ENCODE results near the gene CALM3. TPM values are rescaled to one million over a fixed set of nuclear protein-coding genes. Genes with fewer than 3 reads are reported as not detected.
A peak's percentile ranks its signal among the peaks of the same experiment; 100 is the strongest.

The CALM3 gene
- polyA plus RNA-seq, 1 donor: 401 TPM

DNA sequence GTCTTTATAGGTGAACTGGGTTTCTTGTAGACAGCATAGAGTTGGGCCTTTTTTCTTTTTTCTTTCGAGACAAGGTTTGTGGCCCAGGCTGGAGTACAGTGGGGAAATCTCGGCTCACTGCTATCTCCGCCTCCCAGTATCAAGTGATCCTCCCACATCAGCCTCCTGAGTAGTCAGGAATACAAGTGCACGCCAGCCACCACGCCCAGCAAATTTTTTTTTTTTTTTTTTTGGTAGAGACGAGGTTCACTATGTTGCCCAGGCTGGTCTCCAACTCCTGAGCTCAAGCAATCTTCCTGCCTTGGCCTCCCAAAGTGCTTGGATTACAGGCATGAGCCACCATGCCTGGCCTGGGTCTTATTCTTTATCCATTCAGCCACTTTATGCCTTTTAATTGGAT lies 5.1 kb upstream of the CALM3 start:
- WGBS (ENCODE audit: insufficient coverage, low lambda C conversion rate): no CpG with 5 or more reads among the region's 6 CpGs
- Histone ChIP-seq H3K27me3 (ENCODE audit: control insufficient read depth, insufficient read depth, low read length) (no peaks in the 10 kb centered on the region), H3K4me3 (ENCODE audit: low read length) (no peak overlapping the region), H3K4me1 (ENCODE audit: control insufficient read depth, insufficient read depth, low read length) (peaks cover 5% of the 10 kb centered on the region), H3K9me3 (ENCODE audit: control insufficient read depth, low read depth, low read length) (peaks cover 3% of the 10 kb centered on the region), H3K36me3 (ENCODE audit: control insufficient read depth, insufficient read depth, low read length) (no peaks in the 10 kb centered on the region), H3K27ac (ENCODE audit: low read length) (no peak overlapping the region)
- DNase-seq: no peak

- H3K4me1 ChIP-seq (ENCODE audit: control insufficient read depth, insufficient read depth, low read length): peaks cover 7% of the 10 kb centered on the region
- H3K4me3 ChIP-seq (ENCODE audit: low read length): no peak overlapping the region
- no peak for DNase-seq
- no peaks in the 10 kb centered on the region for H3K36me3 ChIP-seq (ENCODE audit: control insufficient read depth, insufficient read depth, low read length)
- WGBS (ENCODE audit: insufficient coverage, low lambda C conversion rate): 91% methylated on average over 4 of the region's 4 CpGs
- H3K27ac ChIP-seq (ENCODE audit: low read length): no peak overlapping the region
- no peaks in the 10 kb centered on the region for H3K27me3 ChIP-seq (ENCODE audit: control insufficient read depth, insufficient read depth, low read length)
- H3K9me3 ChIP-seq (ENCODE audit: control insufficient read depth, low read depth, low read length): peaks cover 3% of the 10 kb centered on the region
Measured at GRCh38 chr19:46598372-46598917, 2.7 kb upstream of the CALM3 start.

DNA sequence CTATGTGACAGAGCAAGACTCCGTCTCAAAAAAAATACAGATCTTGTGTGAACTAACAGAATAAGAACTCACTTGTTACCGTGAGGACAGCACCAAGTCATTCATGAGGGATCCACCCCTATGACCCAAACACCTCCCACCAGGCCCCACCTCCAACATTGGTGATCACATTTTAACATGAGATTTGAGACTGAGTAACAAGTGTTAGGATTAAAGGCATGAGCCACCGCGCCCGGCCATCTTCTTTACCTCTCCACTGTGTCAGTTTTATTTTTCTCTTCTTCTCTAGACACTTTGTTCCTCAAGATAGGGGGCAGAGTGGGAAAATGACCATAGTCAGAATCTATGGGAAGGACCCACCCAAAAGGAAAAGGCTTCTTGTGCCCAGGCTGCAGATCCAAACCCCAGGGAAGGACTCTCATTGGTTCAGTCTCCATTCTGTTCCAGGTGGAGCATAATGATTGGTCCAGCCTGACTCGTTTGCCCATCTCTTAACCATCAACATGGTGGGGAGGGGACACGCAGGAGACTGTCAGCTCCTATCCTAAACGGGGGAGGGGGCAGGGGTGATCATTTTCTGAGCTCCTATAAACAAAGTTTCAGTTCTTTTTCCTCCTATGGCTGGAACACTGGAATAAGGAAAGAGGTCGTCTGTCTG lies 1.3 kb upstream of the CALM3 start:
- peaks cover 21% of the 10 kb centered on the region for H3K4me1 ChIP-seq (ENCODE audit: control insufficient read depth, insufficient read depth, low read length)
- H3K27me3 ChIP-seq (ENCODE audit: control insufficient read depth, insufficient read depth, low read length): no peaks in the 10 kb centered on the region
- DNase-seq: no peak
- peak overlapping the region; percentile 99 for H3K27ac ChIP-seq (ENCODE audit: low read length)
- WGBS (ENCODE audit: insufficient coverage, low lambda C conversion rate): no CpG with 5 or more reads among the region's 9 CpGs
- peaks cover under 1% of the 10 kb centered on the region for H3K36me3 ChIP-seq (ENCODE audit: control insufficient read depth, insufficient read depth, low read length)
- H3K4me3 ChIP-seq (ENCODE audit: low read length): peak overlapping the region; percentile 73
- H3K9me3 ChIP-seq (ENCODE audit: control insufficient read depth, low read depth, low read length): peaks cover 3% of the 10 kb centered on the region

DNA sequence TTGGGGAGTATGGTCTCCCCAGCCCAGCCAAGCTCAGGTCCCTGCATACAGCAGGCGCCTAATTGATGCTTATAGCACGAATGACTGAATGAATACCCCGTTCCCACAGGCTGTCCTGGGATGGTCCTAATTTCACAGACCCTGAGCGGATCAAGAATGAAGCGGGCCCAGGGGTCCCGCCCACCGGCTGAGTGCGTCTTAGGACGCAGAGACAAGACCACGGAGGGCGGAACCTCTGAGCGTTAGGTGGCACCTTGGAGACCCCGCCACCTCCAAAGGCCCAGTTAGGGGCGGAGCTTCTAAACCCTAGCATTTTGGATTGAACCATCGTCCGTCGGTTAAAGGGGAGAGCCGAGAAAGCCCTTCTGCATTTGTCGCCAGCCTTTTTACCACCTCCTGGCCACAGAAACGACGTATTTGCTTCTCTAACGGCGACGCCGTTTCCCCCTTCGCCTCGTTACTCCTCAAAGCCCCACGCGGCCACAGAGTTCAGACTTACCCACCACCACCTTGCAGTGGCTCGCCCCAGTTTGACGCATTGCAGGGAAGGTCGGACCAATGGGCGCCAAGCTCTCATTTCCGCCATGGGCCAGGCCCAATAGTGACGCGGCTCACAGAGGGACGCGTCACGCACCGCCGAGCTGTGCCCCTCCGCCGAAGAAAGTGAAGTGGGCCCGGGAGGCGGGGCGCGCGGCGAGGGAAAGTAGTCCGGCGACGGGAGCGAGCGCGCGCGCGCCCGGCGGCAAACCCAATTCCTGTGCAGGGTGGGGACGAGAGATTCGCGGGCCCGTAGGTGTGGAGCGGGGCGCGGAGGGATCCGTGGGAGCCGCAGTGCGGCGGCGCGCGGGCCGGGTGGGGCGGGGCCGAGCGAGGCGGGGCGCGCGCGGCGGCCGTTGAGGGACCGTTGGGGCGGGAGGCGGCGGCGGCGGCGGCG lies 479 bp upstream of the CALM3 start:
- Histone ChIP-seq H3K27me3 (ENCODE audit: control insufficient read depth, insufficient read depth, low read length) (no peaks in the 10 kb centered on the region), H3K36me3 (ENCODE audit: control insufficient read depth, insufficient read depth, low read length) (peaks cover 8% of the 10 kb centered on the region), H3K4me1 (ENCODE audit: control insufficient read depth, insufficient read depth, low read length) (peaks cover 27% of the 10 kb centered on the region), H3K27ac (ENCODE audit: low read length) (peak overlapping the region; percentile 99), H3K9me3 (ENCODE audit: control insufficient read depth, low read depth, low read length) (peaks cover 3% of the 10 kb centered on the region), H3K4me3 (ENCODE audit: low read length) (peak overlapping the region; percentile 98)
- peak; percentile 98 to 100 for DNase-seq
- WGBS (ENCODE audit: insufficient coverage, low lambda C conversion rate): 0% methylated on average over 3 of the region's 93 CpGs

GRCh38 chr19:46602392-46603194 lies 1.5 kb downstream of the CALM3 start:
- peaks cover 35% of the 10 kb centered on the region for H3K4me1 ChIP-seq (ENCODE audit: control insufficient read depth, insufficient read depth, low read length)
- WGBS (ENCODE audit: insufficient coverage, low lambda C conversion rate): no CpG with 5 or more reads among the region's 23 CpGs
- no peaks in the 10 kb centered on the region for H3K27me3 ChIP-seq (ENCODE audit: control insufficient read depth, insufficient read depth, low read length)
- peak overlapping the region; percentile 93 for H3K27ac ChIP-seq (ENCODE audit: low read length)
- peak overlapping the region; percentile 98 for H3K4me3 ChIP-seq (ENCODE audit: low read length)
- H3K36me3 ChIP-seq (ENCODE audit: control insufficient read depth, insufficient read depth, low read length): peaks cover 28% of the 10 kb centered on the region
- DNase-seq: peak in 1 of 2 donors; percentile 55
- peaks cover 3% of the 10 kb centered on the region for H3K9me3 ChIP-seq (ENCODE audit: control insufficient read depth, low read depth, low read length)

GRCh38 chr19:46603195-46603637 lies 2.1 kb downstream of the CALM3 start:
- H3K27me3 ChIP-seq (ENCODE audit: control insufficient read depth, insufficient read depth, low read length): no peaks in the 10 kb centered on the region
- no CpG with 5 or more reads among the region's 2 CpGs for WGBS (ENCODE audit: insufficient coverage, low lambda C conversion rate)

DNA sequence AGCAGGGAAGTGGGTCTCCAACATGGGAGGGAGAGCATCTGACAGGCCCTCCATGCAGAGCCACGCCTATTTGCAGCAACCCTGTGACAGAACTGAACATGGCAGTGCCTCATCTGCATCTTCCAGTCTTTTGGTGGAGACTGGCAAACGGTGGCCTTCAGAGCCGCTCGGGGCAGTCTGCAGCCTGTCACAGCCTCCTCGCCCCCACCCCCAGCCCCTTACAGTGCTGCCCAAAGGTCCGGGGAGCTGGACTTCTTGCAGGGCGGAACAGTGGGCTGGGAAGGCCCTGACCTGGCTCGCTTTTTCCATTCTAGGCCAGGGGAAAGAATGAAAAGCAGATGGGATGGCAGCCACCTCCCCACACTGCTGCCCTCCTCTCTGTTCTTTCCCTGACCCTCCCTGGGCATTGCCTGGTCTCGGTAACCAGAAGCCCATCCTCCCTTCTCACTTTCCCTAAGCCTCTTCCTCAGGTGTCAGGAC lies 2.7 kb downstream of the CALM3 start:
- Histone ChIP-seq H3K9me3 (ENCODE audit: control insufficient read depth, low read depth, low read length) (no peaks in the 10 kb centered on the region), H3K27me3 (ENCODE audit: control insufficient read depth, insufficient read depth, low read length) (no peaks in the 10 kb centered on the region), H3K27ac (ENCODE audit: low read length) (peak overlapping the region; percentile 93), H3K4me3 (ENCODE audit: low read length) (peak overlapping the region; percentile 98), H3K4me1 (ENCODE audit: control insufficient read depth, insufficient read depth, low read length) (peaks cover 35% of the 10 kb centered on the region), H3K36me3 (ENCODE audit: control insufficient read depth, insufficient read depth, low read length) (peaks cover 39% of the 10 kb centered on the region)
- DNase-seq: no peak
- no CpG with 5 or more reads among the region's 9 CpGs for WGBS (ENCODE audit: insufficient coverage, low lambda C conversion rate)

More at GRCh38 chr19:46603195-46603637, 2.1 kb downstream of the CALM3 start:
- peak; percentile 93 to 97 for DNase-seq
- peak overlapping the region; percentile 93 for H3K27ac ChIP-seq (ENCODE audit: low read length)
- H3K4me3 ChIP-seq (ENCODE audit: low read length): peak overlapping the region; percentile 98
- H3K9me3 ChIP-seq (ENCODE audit: control insufficient read depth, low read depth, low read length): no peaks in the 10 kb centered on the region
- peaks cover 34% of the 10 kb centered on the region for H3K36me3 ChIP-seq (ENCODE audit: control insufficient read depth, insufficient read depth, low read length)
- H3K4me1 ChIP-seq (ENCODE audit: control insufficient read depth, insufficient read depth, low read length): peaks cover 35% of the 10 kb centered on the region

GRCh38 chr19:46604781-46605355 lies 3.7 kb downstream of the CALM3 start:
- Histone ChIP-seq H3K36me3 (ENCODE audit: control insufficient read depth, insufficient read depth, low read length) (peaks cover 50% of the 10 kb centered on the region), H3K9me3 (ENCODE audit: control insufficient read depth, low read depth, low read length) (no peaks in the 10 kb centered on the region), H3K4me1 (ENCODE audit: control insufficient read depth, insufficient read depth, low read length) (peaks cover 35% of the 10 kb centered on the region), H3K4me3 (ENCODE audit: low read length) (no peak overlapping the region), H3K27ac (ENCODE audit: low read length) (no peak overlapping the region), H3K27me3 (ENCODE audit: control insufficient read depth, insufficient read depth, low read length) (no peaks in the 10 kb centered on the region)
- no CpG with 5 or more reads among the region's 13 CpGs for WGBS (ENCODE audit: insufficient coverage, low lambda C conversion rate)
- DNase-seq: no peak

GRCh38 chr19:46605356-46605821 lies 4.3 kb downstream of the CALM3 start:
- no CpG with 5 or more reads among the region's 16 CpGs for WGBS (ENCODE audit: insufficient coverage, low lambda C conversion rate)
- Histone ChIP-seq H3K27me3 (ENCODE audit: control insufficient read depth, insufficient read depth, low read length) (no peaks in the 10 kb centered on the region), H3K4me3 (ENCODE audit: low read length) (no peak overlapping the region), H3K9me3 (ENCODE audit: control insufficient read depth, low read depth, low read length) (no peaks in the 10 kb centered on the region), H3K4me1 (ENCODE audit: control insufficient read depth, insufficient read depth, low read length) (peaks cover 31% of the 10 kb centered on the region), H3K36me3 (ENCODE audit: control insufficient read depth, insufficient read depth, low read length) (peaks cover 55% of the 10 kb centered on the region), H3K27ac (ENCODE audit: low read length) (no peak overlapping the region)
- DNase-seq: no peak

All from large intestine (tissue), 3 donors.